Type B pancreatic cell (in vitro differentiated cells): ENCODE data around the gene INKA2. TPM values are rescaled to one million over a fixed set of nuclear protein-coding genes. Genes with fewer than 3 reads are reported as not detected.
A peak's percentile ranks its signal among the peaks of the same experiment; 100 is the strongest.

Experiments used
- DNase-seq: peaks from one replicate; pipeline ENCODE4 v3.0.0; 2021; ENCODE audit warnings: mixed read lengths; ENCODE audit not compliant: unreplicated experiment; ENCODE audit errors: extremely low spot score
- H3K27ac Mint-ChIP-seq: 2 replicates; pipeline ENCODE4 v1.8.0; 2021; ENCODE audit warnings: mild to moderate bottlenecking, mixed read lengths
- H3K27me3 Mint-ChIP-seq: 2 replicates; pipeline ENCODE4 v1.8.0; 2021; ENCODE audit warnings: mixed read lengths
- H3K36me3 Mint-ChIP-seq: 2 replicates; pipeline ENCODE4 v1.8.0; 2021; ENCODE audit warnings: mixed read lengths
- H3K4me1 Mint-ChIP-seq: one replicate; pipeline ENCODE4 v1.8.0; 2021; ENCODE audit warnings: mixed read lengths; ENCODE audit not compliant: unreplicated experiment
- H3K4me3 Mint-ChIP-seq: 2 replicates; pipeline ENCODE4 v1.8.0; 2021; ENCODE audit warnings: mild to moderate bottlenecking, mixed read lengths
- H3K9me3 Mint-ChIP-seq: 2 replicates; pipeline ENCODE4 v1.8.0; 2021; ENCODE audit warnings: mixed read lengths
- total RNA-seq: library from RNA; stranded (reverse); gene quantifications from 2 replicates; pipeline ENCODE4 v1.2.1, GENCODE V29; 2021; ENCODE audit warnings: low replicate concordance
- TF ChIP-seq, protein P1 (sequence below): fragments of 200-600 bp; sonication (generic); conservative IDR thresholded peaks from 2 replicates; pipeline ENCODE4 v1.5.0; 2021; ENCODE audit warnings: antibody characterized with exemption, mild to moderate bottlenecking

Gene INKA2
- total RNA-seq, 1 donor from 2014 or later = 9.7 TPM

DNA sequence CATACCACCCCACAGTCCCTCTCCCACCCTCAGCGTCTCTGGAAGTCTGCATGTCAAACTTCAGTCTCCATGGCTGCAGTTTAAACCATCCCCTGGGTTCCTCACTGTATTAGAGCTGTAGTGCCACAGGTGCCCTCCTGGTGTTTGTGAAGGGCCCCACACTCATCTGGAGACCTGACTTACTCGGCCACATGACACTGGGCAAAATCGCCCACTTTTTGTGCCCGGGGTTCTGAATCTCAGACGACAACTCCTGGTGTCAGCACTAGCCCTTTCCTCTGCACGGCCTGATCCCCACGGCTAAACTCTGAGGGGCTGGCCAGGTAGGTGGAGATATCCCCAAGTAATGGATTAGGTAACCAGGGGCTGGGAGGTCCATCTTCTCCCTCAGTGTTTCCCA is 6.5 kb downstream of the INKA2 start:
- TF ChIP-seq, protein P1, sequence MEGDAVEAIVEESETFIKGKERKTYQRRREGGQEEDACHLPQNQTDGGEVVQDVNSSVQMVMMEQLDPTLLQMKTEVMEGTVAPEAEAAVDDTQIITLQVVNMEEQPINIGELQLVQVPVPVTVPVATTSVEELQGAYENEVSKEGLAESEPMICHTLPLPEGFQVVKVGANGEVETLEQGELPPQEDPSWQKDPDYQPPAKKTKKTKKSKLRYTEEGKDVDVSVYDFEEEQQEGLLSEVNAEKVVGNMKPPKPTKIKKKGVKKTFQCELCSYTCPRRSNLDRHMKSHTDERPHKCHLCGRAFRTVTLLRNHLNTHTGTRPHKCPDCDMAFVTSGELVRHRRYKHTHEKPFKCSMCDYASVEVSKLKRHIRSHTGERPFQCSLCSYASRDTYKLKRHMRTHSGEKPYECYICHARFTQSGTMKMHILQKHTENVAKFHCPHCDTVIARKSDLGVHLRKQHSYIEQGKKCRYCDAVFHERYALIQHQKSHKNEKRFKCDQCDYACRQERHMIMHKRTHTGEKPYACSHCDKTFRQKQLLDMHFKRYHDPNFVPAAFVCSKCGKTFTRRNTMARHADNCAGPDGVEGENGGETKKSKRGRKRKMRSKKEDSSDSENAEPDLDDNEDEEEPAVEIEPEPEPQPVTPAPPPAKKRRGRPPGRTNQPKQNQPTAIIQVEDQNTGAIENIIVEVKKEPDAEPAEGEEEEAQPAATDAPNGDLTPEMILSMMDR = no peak
- Mint-ChIP-seq H3K4me3 (no peak overlapping the region), H3K36me3 (no peaks in the 10 kb centered on the region)

DNA sequence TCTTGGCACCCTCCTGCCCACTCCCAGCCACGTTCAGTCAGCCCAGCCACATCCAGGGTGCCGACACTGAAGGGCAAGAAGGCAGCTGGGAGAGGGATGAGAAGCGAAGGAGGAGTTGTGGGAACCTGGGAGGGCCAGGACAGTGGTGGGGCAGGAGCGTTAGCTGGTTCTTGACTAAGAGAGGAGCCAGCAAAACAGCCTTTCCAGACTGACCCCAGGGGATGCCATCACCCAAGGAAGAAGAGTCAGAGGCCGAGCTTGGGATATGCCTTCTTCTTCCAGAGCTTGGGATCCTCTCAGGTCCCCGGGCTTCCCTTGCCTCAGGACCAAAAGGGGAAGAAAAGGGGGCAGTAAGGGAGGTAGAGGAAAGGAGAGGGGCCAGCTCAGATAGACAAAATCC is 7.2 kb downstream of the INKA2 start:
- Mint-ChIP-seq H3K36me3 (no peaks in the 10 kb centered on the region), H3K4me1 (peaks cover 18% of the 10 kb centered on the region), H3K27me3 (peaks cover 3% of the 10 kb centered on the region), H3K27ac (no peak overlapping the region), H3K9me3 (no peaks in the 10 kb centered on the region), H3K4me3 (no peak overlapping the region)
- TF ChIP-seq, protein P1 = no peak
- no peak for DNase-seq

More for the DNA sequence above, 6.5 kb downstream of the INKA2 start:
- H3K27me3 Mint-ChIP-seq = peaks cover 3% of the 10 kb centered on the region
- H3K9me3 Mint-ChIP-seq = no peaks in the 10 kb centered on the region
- no peak for DNase-seq
- H3K4me1 Mint-ChIP-seq = peaks cover 26% of the 10 kb centered on the region
- peak overlapping the region; percentile 79 for H3K27ac Mint-ChIP-seq

DNA sequence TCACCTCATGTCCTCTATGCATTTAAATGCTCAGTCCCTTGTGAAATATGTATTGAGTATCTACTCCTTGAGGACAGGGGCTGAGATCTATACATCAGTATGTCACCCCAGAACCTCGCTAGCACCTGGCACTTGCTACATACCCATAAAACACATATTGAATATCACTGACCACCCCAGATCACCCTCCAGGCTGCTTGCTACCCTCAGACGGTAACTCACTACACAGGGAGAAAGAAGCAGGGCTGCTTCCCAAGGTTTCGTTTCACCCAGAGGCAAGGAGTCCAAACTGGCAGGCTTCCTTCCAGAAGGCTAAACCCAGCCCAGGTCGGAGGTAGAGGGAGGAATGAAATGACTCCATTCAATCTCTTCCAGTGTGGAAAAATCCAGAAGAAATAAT is 8.5 kb downstream of the INKA2 start:
- no peak for DNase-seq
- Mint-ChIP-seq H3K4me3 (no peak overlapping the region), H3K9me3 (no peaks in the 10 kb centered on the region), H3K4me1 (peaks cover 17% of the 10 kb centered on the region), H3K27me3 (peaks cover 3% of the 10 kb centered on the region), H3K27ac (no peak overlapping the region), H3K36me3 (no peaks in the 10 kb centered on the region)
- TF ChIP-seq, protein P1 = no peak

- Mint-ChIP-seq H3K4me3 (peak overlapping the region; percentile 10), H3K4me1 (peaks cover 17% of the 10 kb centered on the region), H3K36me3 (no peaks in the 10 kb centered on the region), H3K9me3 (no peaks in the 10 kb centered on the region), H3K27ac (peak overlapping the region; percentile 0), H3K27me3 (peaks cover 3% of the 10 kb centered on the region)
- TF ChIP-seq, protein P1 = no peak
- no peak for DNase-seq
These were observed 9.1 kb downstream of the INKA2 start for GRCh38 chr1:111729946-111730681.

DNA sequence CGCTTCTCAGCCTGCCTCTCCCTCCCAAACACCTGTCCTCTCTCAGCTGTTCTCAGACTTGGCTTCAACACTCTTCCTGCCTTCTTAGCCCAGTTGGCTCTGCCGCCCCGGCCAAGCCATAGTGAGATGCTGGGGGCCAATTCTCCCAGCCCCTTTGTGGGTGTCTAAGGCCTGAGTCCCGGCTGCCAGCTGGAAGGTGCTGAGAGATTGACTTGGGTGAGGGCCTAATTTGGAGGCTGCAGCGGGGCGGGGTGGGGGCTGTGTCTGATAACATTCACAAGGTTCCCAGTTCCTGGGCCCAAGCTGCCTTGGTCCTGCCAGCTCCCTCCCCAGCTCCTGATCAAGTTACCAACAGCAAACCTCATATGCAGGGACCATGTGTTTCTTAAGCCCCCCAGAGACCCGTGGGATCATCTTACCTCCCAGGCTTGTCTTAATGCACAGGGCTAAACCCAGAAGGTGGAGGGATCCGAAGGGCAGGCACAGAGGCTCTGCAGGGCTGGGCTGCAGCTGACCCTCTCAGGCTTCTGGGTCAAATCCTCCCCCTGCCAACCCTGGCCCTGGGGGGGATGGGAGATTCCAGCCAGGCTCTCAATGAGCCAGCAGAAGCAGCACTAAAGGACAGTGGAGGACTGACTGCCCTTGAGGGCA is 9.8 kb downstream of the INKA2 start:
- H3K4me1 Mint-ChIP-seq = peaks cover 17% of the 10 kb centered on the region
- DNase-seq = no peak
- no peaks in the 10 kb centered on the region for H3K9me3 Mint-ChIP-seq
- TF ChIP-seq, protein P1 = no peak
- peaks cover 3% of the 10 kb centered on the region for H3K27me3 Mint-ChIP-seq
- no peak overlapping the region for H3K27ac Mint-ChIP-seq
- no peak overlapping the region for H3K4me3 Mint-ChIP-seq
- no peaks in the 10 kb centered on the region for H3K36me3 Mint-ChIP-seq
